GM23338 (cell line): ENCODE measurements around the gene MKLN1. TPM values are rescaled to one million over a fixed set of nuclear protein-coding genes. Genes with fewer than 3 reads are reported as not detected.

Source experiments
- ATAC-seq: fragments of 200-7000 bp; cut with Tn5 transposase; 3 replicates; pipeline ENCODE4 v1.9.1; 2020
- DNase-seq: peaks from one replicate; pipeline ENCODE4 v3.0.0-alpha.2; 2015; ENCODE audit warnings: low spot score
- H2AFZ ChIP-seq: fragments of 200-600 bp; sonication (generic); 2 replicates; pipeline ENCODE4 v1.8.0; 2016; ENCODE audit warnings: antibody characterized with exemption, mild to moderate bottlenecking, moderate library complexity
- H3F3A ChIP-seq: fragments of 200-600 bp; sonication (generic); replicated peaks from 2 replicates; pipeline ENCODE4 v1.8.0; 2017; ENCODE audit warnings: antibody characterized with exemption, mixed run types, low read depth
- H3K27ac ChIP-seq: fragments of 200-600 bp; sonication (generic); 2 replicates; pipeline ENCODE4 v1.6.1; 2016; ENCODE audit warnings: low read depth
- H3K27me3 ChIP-seq: fragments of 200-600 bp; sonication (generic); 2 replicates; pipeline ENCODE4 v1.8.0; 2016; ENCODE audit warnings: mild to moderate bottlenecking, mixed run types, moderate library complexity; ENCODE audit not compliant: insufficient read depth
- H3K36me3 ChIP-seq: fragments of 200-600 bp; sonication (generic); 2 replicates; pipeline ENCODE4 v1.8.0; 2016; ENCODE audit warnings: mild to moderate bottlenecking; ENCODE audit not compliant: insufficient read depth
- H3K4me1 ChIP-seq: fragments of 200-600 bp; sonication (generic); 2 replicates; pipeline ENCODE4 v1.8.0; 2016; ENCODE audit warnings: mild to moderate bottlenecking, moderate library complexity; ENCODE audit not compliant: insufficient read depth
- H3K4me2 ChIP-seq: fragments of 200-600 bp; sonication (generic); 2 replicates; pipeline ENCODE4 v1.7.1; 2017; ENCODE audit warnings: mixed run types
- H3K4me3 ChIP-seq: fragments of 200-600 bp; sonication (generic); 2 replicates; pipeline ENCODE4 v1.6.1; 2016; ENCODE audit warnings: mixed run types
- H3K79me2 ChIP-seq: fragments of 200-600 bp; sonication (generic); replicated peaks from 2 replicates; pipeline ENCODE4 v1.8.0; 2017; ENCODE audit warnings: mild to moderate bottlenecking; ENCODE audit not compliant: insufficient read depth
- H3K9me2 ChIP-seq: fragments of 200-600 bp; sonication (generic); 2 replicates; pipeline ENCODE4 v1.8.0; 2017; ENCODE audit not compliant: insufficient read depth
- H4K20me1 ChIP-seq: fragments of 200-600 bp; sonication (generic); replicated peaks from 2 replicates; pipeline ENCODE4 v1.8.0; 2017; ENCODE audit warnings: mild to moderate bottlenecking; ENCODE audit not compliant: insufficient read depth
- H3K27ac Mint-ChIP-seq: 2 replicates; pipeline ENCODE4 v1.8.0; 2020; ENCODE audit warnings: inconsistent platforms, mild to moderate bottlenecking, moderate library complexity, mixed read lengths
- H3K27me3 Mint-ChIP-seq: 3 replicates; pipeline ENCODE4 v1.8.0; 2022; ENCODE audit warnings: low read depth, mild to moderate bottlenecking, moderate library complexity, mixed read lengths, inconsistent platforms; ENCODE audit not compliant: insufficient read depth, poor library complexity
- H3K36me3 Mint-ChIP-seq: 3 replicates; pipeline ENCODE4 v1.8.0; 2021; ENCODE audit warnings: low read depth, mild to moderate bottlenecking, inconsistent platforms, moderate library complexity, mixed read lengths
- H3K4me1 Mint-ChIP-seq: 3 replicates; pipeline ENCODE4 v1.8.0; 2020; ENCODE audit warnings: mild to moderate bottlenecking, inconsistent platforms, mixed read lengths
- H3K4me3 Mint-ChIP-seq: 3 replicates; pipeline ENCODE4 v1.8.0; 2021; ENCODE audit warnings: moderate library complexity, mild to moderate bottlenecking, inconsistent platforms, mixed read lengths
- H3K9me3 Mint-ChIP-seq: 3 replicates; pipeline ENCODE4 v1.8.0; 2020; ENCODE audit warnings: moderate library complexity, mild to moderate bottlenecking, inconsistent platforms, mixed read lengths
- CREB1 ChIP-seq: fragments of 250-450 bp; sonication (Bioruptor Pico); IDR thresholded peaks from 2 replicates; pipeline ENCODE4 v1.5.0; 2020; ENCODE audit warnings: low read depth, mild to moderate bottlenecking, moderate library complexity
- EZH2phosphoT487 ChIP-seq: fragments of 200-600 bp; sonication (generic); IDR thresholded peaks from one replicate; pipeline ENCODE4 v1.8.1; 2018; ENCODE audit warnings: antibody characterized with exemption; ENCODE audit not compliant: unreplicated experiment
- polyA plus RNA-seq: library from polyadenylated mRNA; unstranded; fragments of >200 nt; fragmentation: Nextera tagmentation; extraction: Ambion mirVana; gene quantifications from 2 replicates; pipeline ENCODE4 v1.2.1, GENCODE V29; 2016
- total RNA-seq: library from RNA; depleted of rRNA; stranded (reverse); fragments of >200 nt; shearing (Covaris generic); gene quantifications from 2 replicates; pipeline ENCODE4 v1.2.3, GENCODE V29; 2014
- TF ChIP-seq, protein P1 (sequence below): IDR thresholded peaks from 2 replicates; pipeline ENCODE4 v1.6.1; 2016; ENCODE audit warnings: antibody characterized with exemption
- TF ChIP-seq, protein P2 (sequence below): fragments of 250-450 bp; sonication (Bioruptor Pico); IDR thresholded peaks from 2 replicates; pipeline ENCODE4 v1.5.0; 2020; ENCODE audit warnings: mild to moderate bottlenecking, moderate library complexity
- TF ChIP-seq, protein P3 (sequence below), 2 experiments: fragments of 200-600 bp in 1 of 2; sonication (generic) in 1 of 2; conservative IDR thresholded peaks; 2 replicates each; pipeline versions ENCODE4 v1.5.1 to v1.6.1; 2016 to 2017; ENCODE audit warnings: antibody characterized with exemption in 2 of 2, low read depth in 2 of 2, mild to moderate bottlenecking in 2 of 2, moderate library complexity in 1 of 2

MKLN1 gene
- total and polyA plus RNA-seq, 2 experiments from 2014 or later: 25.3 to 46.5 TPM

DNA sequence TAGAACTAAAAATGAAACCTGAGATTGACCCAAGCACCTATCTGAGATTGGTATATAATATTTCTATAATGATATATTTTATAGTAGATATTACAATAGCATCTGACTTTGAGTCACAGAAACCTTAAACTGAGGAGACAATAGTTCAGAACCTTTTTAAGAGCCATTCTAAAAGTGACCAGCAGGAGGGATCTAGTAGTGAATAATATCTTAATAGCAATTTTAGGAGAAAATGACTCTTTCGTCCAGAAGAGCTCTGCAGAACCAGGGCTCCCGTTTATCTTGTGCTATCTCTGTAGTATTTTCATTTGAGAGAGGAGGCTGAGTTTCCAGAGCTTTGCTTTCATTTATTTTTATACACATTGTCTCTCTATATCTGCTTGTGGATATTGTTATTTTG, 160.7 kb downstream of the MKLN1 start:
- Mint-ChIP-seq H3K4me1 (peaks cover 4% of the 10 kb centered on the region; the same call in 1 of the 3 replicates), H3K27ac (no peak overlapping the region), H3K9me3 (no peaks in the 10 kb centered on the region; the same call in 2 of the 3 replicates), H3K27me3 (peaks cover 1% of the 10 kb centered on the region), H3K36me3 (no peaks in the 10 kb centered on the region), H3K4me3 (no peak overlapping the region)
- TF ChIP-seq CREB1 (no peak), EZH2phosphoT487 (no peak)
- TF ChIP-seq, protein P1, sequence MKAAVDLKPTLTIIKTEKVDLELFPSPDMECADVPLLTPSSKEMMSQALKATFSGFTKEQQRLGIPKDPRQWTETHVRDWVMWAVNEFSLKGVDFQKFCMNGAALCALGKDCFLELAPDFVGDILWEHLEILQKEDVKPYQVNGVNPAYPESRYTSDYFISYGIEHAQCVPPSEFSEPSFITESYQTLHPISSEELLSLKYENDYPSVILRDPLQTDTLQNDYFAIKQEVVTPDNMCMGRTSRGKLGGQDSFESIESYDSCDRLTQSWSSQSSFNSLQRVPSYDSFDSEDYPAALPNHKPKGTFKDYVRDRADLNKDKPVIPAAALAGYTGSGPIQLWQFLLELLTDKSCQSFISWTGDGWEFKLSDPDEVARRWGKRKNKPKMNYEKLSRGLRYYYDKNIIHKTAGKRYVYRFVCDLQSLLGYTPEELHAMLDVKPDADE: no peak
- TF ChIP-seq, protein P2, sequence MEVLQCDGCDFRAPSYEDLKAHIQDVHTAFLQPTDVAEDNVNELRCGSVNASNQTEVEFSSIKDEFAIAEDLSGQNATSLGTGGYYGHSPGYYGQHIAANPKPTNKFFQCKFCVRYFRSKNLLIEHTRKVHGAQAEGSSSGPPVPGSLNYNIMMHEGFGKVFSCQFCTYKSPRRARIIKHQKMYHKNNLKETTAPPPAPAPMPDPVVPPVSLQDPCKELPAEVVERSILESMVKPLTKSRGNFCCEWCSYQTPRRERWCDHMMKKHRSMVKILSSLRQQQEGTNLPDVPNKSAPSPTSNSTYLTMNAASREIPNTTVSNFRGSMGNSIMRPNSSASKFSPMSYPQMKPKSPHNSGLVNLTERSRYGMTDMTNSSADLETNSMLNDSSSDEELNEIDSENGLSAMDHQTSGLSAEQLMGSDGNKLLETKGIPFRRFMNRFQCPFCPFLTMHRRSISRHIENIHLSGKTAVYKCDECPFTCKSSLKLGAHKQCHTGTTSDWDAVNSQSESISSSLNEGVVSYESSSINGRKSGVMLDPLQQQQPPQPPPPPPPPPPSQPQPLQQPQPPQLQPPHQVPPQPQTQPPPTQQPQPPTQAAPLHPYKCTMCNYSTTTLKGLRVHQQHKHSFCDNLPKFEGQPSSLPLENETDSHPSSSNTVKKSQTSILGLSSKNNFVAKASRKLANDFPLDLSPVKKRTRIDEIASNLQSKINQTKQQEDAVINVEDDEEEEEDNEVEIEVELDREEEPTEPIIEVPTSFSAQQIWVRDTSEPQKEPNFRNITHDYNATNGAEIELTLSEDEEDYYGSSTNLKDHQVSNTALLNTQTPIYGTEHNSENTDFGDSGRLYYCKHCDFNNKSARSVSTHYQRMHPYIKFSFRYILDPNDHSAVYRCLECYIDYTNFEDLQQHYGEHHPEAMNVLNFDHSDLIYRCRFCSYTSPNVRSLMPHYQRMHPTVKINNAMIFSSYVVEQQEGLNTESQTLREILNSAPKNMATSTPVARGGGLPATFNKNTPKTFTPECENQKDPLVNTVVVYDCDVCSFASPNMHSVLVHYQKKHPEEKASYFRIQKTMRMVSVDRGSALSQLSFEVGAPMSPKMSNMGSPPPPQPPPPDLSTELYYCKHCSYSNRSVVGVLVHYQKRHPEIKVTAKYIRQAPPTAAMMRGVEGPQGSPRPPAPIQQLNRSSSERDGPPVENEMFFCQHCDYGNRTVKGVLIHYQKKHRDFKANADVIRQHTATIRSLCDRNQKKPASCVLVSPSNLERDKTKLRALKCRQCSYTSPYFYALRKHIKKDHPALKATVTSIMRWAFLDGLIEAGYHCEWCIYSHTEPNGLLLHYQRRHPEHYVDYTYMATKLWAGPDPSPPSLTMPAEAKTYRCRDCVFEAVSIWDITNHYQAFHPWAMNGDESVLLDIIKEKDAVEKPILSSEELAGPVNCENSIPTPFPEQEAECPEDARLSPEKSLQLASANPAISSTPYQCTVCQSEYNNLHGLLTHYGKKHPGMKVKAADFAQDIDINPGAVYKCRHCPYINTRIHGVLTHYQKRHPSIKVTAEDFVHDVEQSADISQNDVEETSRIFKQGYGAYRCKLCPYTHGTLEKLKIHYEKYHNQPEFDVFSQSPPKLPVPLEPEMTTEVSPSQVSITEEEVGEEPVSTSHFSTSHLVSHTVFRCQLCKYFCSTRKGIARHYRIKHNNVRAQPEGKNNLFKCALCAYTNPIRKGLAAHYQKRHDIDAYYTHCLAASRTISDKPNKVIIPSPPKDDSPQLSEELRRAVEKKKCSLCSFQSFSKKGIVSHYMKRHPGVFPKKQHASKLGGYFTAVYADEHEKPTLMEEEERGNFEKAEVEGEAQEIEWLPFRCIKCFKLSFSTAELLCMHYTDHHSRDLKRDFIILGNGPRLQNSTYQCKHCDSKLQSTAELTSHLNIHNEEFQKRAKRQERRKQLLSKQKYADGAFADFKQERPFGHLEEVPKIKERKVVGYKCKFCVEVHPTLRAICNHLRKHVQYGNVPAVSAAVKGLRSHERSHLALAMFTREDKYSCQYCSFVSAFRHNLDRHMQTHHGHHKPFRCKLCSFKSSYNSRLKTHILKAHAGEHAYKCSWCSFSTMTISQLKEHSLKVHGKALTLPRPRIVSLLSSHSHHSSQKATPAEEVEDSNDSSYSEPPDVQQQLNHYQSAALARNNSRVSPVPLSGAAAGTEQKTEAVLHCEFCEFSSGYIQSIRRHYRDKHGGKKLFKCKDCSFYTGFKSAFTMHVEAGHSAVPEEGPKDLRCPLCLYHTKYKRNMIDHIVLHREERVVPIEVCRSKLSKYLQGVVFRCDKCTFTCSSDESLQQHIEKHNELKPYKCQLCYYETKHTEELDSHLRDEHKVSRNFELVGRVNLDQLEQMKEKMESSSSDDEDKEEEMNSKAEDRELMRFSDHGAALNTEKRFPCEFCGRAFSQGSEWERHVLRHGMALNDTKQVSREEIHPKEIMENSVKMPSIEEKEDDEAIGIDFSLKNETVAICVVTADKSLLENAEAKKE (CRISPR knock-in tag): no peak
- TF ChIP-seq, protein P3, sequence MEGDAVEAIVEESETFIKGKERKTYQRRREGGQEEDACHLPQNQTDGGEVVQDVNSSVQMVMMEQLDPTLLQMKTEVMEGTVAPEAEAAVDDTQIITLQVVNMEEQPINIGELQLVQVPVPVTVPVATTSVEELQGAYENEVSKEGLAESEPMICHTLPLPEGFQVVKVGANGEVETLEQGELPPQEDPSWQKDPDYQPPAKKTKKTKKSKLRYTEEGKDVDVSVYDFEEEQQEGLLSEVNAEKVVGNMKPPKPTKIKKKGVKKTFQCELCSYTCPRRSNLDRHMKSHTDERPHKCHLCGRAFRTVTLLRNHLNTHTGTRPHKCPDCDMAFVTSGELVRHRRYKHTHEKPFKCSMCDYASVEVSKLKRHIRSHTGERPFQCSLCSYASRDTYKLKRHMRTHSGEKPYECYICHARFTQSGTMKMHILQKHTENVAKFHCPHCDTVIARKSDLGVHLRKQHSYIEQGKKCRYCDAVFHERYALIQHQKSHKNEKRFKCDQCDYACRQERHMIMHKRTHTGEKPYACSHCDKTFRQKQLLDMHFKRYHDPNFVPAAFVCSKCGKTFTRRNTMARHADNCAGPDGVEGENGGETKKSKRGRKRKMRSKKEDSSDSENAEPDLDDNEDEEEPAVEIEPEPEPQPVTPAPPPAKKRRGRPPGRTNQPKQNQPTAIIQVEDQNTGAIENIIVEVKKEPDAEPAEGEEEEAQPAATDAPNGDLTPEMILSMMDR (conservative IDR thresholded peaks at IDR 0.05; ENCODE audit: low read depth in 2 of 2): peak in 1 of 2 experiments; percentile 50; a peak in 3 of 4 replicates
- H2AFZ ChIP-seq: no peak overlapping the region
- no peaks in the 10 kb centered on the region for H3K9me2 ChIP-seq
- no peaks in the 10 kb centered on the region for H4K20me1 ChIP-seq
- H3K27ac ChIP-seq: no peak overlapping the region
- H3F3A ChIP-seq: no peaks in the 10 kb centered on the region; the same call in 1 of the 2 replicates
- H3K4me3 ChIP-seq: no peak overlapping the region
- no peak overlapping the region for H3K4me2 ChIP-seq
- H3K27me3 ChIP-seq: no peaks in the 10 kb centered on the region
- DNase-seq (peak; percentile 45), ATAC-seq (no peak)
- H3K79me2 ChIP-seq: no peaks in the 10 kb centered on the region
- no peaks in the 10 kb centered on the region for H3K4me1 ChIP-seq
- H3K36me3 ChIP-seq: no peaks in the 10 kb centered on the region
